DOHH2 (cell line): Measurements from ENCODE around the gene EML4.

ENCODE experiments used
- EZH2phosphoT487 ChIP-seq: fragments of 200-600 bp; sonication (generic); IDR thresholded peaks from 2 replicates; pipeline ENCODE4 v1.6.1; 2017; ENCODE audit warnings: borderline replicate concordance, mild to moderate bottlenecking, antibody characterized with exemption, low read length, moderate library complexity, mixed read lengths
- TF ChIP-seq, protein P1 (sequence below): fragments of 200-600 bp; sonication (generic); IDR thresholded peaks from one replicate; pipeline ENCODE4 v1.5.1; 2014; ENCODE audit warnings: antibody characterized with exemption, mild to moderate bottlenecking, low read depth, low read length; ENCODE audit not compliant: poor library complexity, severe bottlenecking

DNA sequence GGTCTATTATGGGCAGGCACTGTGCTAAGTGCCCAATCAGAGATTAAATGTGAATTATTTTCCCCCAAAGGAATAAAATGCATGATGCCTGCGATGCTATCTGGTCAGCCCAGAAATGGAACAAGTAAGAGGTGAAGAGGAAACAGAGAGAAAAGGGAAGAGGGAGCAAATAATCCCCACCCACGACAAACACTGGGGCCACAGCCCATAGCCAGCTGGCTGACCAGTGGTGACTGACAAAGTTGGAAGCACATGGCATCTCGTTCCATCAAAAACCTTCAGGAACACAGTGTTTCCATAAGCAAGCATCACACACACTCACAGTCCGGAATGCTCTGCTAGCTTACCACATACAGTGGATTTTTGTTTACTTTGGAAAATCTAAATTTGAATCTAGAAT is 213.0 kb downstream of the EML4 start:
- TF ChIP-seq, protein P1, sequence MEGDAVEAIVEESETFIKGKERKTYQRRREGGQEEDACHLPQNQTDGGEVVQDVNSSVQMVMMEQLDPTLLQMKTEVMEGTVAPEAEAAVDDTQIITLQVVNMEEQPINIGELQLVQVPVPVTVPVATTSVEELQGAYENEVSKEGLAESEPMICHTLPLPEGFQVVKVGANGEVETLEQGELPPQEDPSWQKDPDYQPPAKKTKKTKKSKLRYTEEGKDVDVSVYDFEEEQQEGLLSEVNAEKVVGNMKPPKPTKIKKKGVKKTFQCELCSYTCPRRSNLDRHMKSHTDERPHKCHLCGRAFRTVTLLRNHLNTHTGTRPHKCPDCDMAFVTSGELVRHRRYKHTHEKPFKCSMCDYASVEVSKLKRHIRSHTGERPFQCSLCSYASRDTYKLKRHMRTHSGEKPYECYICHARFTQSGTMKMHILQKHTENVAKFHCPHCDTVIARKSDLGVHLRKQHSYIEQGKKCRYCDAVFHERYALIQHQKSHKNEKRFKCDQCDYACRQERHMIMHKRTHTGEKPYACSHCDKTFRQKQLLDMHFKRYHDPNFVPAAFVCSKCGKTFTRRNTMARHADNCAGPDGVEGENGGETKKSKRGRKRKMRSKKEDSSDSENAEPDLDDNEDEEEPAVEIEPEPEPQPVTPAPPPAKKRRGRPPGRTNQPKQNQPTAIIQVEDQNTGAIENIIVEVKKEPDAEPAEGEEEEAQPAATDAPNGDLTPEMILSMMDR: no peak
- no peak for TF ChIP-seq EZH2phosphoT487
